Measurements from ENCODE around the gene RHBDD3. TPM values are rescaled to one million over a fixed set of nuclear protein-coding genes. Genes with fewer than 3 reads are reported as not detected.

RHBDD3 gene
- polyA plus RNA-seq (2012; ENCODE audit: missing spikeins), result 8.0 TPM

DNA sequence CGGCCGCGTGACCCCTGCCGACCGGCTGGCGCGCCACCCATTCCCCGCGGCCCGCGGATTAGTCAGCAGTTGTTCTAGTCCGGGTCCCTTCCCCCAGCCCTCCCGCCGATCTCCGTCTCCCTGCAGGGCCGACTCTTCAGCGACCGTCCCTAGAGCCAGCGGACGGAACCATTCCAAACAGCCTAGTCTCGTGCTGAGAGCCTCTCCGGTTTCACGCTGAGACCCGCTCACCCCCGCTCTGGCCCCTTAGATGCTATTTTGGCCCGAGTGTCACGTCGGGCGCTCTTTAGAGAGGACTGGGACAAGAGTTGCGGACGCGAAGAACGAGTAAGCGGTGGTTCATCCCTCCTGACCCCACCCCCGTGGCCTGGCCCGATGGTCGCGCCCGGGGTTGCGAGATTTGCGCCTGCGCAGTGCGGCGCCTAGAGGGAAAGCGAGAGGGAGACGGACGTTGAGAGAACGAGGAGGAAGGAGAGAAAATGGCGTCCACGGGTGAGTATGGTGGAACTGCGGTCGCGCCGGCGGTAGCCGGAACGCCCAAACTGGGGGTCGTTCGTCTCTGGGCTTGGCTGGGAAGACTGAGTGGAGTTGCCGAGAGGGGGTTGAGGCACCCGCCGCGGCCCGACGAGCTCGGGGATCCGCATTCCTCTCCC, at the start of gene RHBDD3, which contains the start of gene EWSR1:
Gene RHBDD3, minus strand, starts transcription at position 124 of the 653 bp plus-strand sequence. CDS start 2,355 bp downstream, outside the sequence.
Gene EWSR1, plus strand, starts transcription at position 411 of the 653 bp plus-strand sequence. Its CDS starts 69 bp downstream, at position 480.
- DNase-seq (ENCODE audit: insufficient read length) (peak; percentile 88), FAIRE-seq (peak; percentile 97)
- TF ChIP-seq POLR2AphosphoS5 (IDR thresholded peaks at IDR 0.05; ENCODE audit: low read depth, low read length), result peak; percentile 94
- TF ChIP-seq POLR2A (IDR thresholded peaks at IDR 0.05; ENCODE audit: low read depth, low read length), result peak; percentile 92
- TF ChIP-seq TAF1 (IDR thresholded peaks at IDR 0.05; ENCODE audit: borderline replicate concordance, low read depth, low read length), result peak; percentile 95

DNA sequence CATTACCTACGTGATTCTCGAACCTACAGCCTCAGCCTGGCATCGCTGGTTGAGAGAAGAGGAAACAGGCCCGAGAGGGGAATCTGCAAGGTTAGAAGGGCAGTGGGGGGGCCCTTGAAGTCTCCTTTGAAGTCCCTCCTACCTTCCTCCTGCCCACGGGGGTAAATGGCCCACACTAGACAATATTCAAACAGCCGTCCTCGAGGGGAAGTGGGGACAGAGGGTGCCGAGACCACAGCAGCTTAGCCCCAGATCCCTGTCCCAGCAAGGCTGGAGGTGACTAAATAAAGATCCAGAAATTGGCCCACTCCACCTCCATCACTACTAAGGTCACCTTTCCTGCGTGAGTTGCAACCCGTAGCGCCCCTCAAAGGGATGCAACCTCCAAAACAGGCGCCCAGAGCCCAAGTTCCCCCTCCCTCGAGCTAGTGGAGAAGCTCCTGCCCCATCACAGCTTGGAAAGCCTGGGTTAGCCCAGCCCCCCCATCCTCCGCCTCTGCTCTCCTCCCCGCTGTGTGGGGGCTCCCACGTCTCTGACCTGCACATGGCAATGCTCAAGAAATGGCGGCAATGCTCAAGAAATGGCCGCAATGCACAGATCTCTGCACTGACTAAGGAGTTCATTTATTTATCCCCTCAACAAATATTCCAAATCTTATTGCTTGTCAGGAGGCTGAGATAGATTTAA, 48.5 kb upstream of the RHBDD3 start:
- TF ChIP-seq POLR2A (IDR thresholded peaks at IDR 0.05; ENCODE audit: low read depth, low read length) (no peak), TAF1 (IDR thresholded peaks at IDR 0.05; ENCODE audit: borderline replicate concordance, low read depth, low read length) (no peak), POLR2AphosphoS5 (IDR thresholded peaks at IDR 0.05; ENCODE audit: low read depth, low read length) (no peak)
- FAIRE-seq, result no peak
- no peak for DNase-seq (ENCODE audit: insufficient read length)

DNA sequence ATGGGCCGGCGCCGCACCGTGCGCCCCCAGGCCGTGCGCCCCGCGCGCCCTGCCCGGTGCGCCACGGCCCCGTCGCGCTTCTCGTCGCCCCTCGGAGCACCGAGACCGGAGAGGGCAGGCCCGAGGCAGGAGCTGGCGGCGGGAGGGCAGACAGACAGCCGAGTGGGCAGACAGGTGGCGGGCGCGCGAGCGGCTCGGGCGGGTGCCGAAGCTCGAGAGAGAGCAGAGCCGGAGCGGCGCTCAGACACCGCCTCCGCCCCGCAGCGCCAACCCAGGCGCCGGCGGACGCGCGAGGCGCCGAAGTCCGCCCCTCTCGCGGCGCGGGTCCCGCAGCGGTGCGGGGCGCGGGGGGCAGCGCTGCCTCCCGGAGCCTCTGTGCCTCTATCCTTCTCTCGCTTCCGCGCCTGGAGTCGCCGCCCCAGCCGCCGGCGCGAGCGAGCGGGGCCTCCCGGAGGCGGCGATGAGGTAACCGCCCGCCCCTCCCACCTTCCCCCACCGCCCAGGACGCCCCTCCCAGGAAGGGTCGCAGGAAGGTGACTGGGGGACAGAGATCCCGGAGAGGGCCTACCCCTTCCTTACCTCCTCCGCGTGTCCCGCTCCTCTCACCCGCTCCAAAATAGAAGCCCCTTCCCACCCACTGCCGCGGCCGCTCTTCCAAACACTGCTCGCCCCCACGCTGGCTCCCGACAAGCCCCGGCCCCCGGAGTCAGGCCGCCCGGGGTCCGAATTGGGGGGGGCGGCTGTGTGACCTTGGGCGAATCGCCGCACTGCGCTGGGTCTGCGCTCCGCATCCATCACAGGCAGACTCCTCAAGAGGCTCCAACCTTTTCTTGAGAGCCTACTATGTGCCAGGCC, 47.7 kb upstream of the RHBDD3 start, which contains the start of gene RASL10A:
Gene RASL10A, minus strand, starts transcription at position 412 of the 855 bp plus-strand sequence. CDS start 451 bp downstream, outside the sequence.
- TF ChIP-seq POLR2AphosphoS5 (IDR thresholded peaks at IDR 0.05; ENCODE audit: low read depth, low read length) (no peak), TAF1 (IDR thresholded peaks at IDR 0.05; ENCODE audit: borderline replicate concordance, low read depth, low read length) (no peak), POLR2A (IDR thresholded peaks at IDR 0.05; ENCODE audit: low read depth, low read length) (no peak)
- no peak for FAIRE-seq
- peak; percentile 50 for DNase-seq (ENCODE audit: insufficient read length)

DNA sequence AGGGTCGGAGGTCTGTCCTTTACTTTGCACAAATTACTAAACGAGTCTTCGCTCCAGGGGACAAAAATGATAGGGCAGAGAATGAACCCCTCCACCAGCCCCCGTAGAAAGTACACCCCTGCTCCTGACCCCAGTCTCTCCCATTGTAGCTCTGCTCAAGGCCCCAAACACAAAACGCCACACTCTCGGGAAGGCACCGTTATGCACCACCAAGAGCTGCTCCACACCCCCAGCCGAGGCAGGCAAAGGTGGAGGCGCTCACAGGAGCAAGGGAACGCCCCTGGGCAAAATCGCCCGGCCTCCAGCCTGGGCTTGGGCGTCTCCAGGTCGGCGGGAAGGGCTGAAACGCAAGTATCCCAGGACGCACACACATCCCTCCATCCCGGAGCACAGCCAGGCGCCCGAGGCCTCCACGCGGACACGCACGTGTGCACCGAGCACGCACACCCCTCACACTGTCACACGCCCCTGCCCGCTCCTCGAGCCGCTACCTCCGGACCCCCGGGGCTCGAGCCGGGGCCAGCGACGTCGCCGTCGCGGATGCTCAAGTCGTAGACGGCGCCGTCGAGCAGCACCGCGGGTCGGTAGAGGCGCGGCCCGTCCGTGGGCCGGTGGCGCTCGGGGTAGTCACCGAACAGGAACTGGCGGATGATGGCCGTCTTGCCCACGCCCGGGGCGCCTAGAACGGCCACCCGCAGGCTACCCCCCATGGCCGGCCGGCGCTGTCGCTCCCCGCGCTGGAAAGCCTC, 46.9 kb upstream of the RHBDD3 start:
- FAIRE-seq (no peak), DNase-seq (ENCODE audit: insufficient read length) (peak; percentile 39)
- TF ChIP-seq TAF1 (IDR thresholded peaks at IDR 0.05; ENCODE audit: borderline replicate concordance, low read depth, low read length), result no peak
- TF ChIP-seq POLR2AphosphoS5 (IDR thresholded peaks at IDR 0.05; ENCODE audit: low read depth, low read length), result no peak
- no peak for TF ChIP-seq POLR2A (IDR thresholded peaks at IDR 0.05; ENCODE audit: low read depth, low read length)

DNA sequence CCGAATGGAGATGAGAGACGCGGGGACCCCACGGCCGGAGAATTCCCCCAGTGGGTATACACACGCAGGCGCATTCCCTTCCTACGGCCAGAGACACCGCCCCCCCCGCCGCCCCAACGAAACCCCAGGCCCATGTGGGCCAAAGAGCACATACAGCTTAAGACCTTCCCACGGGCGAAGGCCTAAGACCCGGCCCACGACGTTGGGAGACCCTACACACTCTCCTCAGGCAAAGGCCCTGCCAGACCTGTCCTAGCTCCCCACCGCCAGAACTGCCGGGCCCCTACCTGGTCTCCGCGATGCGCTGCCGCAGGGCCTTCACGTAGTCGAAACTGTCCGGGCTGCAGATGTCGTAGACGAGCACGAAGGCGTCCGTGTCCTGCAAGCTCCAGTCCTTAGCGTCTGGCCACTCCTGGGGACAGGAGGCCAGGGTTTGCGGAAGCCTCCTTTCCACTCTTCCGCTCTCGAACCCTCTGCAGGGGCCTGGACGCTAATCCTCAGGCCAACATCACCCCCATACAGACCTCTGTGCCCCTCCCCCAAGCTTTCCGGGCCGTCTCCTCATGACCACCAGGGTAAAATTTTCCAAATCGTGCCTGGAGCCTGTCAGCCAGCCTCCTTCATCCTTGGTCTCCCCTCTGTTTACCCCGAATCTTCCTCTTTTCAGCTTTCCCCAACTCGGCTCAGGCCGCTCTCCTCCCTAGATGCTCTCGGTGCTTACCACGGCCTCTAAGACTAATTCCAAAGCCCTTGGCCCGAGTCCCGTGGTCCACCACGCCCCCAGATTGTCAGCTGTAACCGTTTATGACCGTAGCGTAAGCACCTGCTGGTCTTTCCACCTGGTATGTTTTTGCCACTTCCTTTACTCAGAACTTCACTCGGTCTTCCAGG, 46.0 kb upstream of the RHBDD3 start:
- no peak for TF ChIP-seq POLR2AphosphoS5 (IDR thresholded peaks at IDR 0.05; ENCODE audit: low read depth, low read length)
- TF ChIP-seq POLR2A (IDR thresholded peaks at IDR 0.05; ENCODE audit: low read depth, low read length), result no peak
- no peak for TF ChIP-seq TAF1 (IDR thresholded peaks at IDR 0.05; ENCODE audit: borderline replicate concordance, low read depth, low read length)
- DNase-seq (ENCODE audit: insufficient read length) (peak; percentile 27), FAIRE-seq (no peak)

DNA sequence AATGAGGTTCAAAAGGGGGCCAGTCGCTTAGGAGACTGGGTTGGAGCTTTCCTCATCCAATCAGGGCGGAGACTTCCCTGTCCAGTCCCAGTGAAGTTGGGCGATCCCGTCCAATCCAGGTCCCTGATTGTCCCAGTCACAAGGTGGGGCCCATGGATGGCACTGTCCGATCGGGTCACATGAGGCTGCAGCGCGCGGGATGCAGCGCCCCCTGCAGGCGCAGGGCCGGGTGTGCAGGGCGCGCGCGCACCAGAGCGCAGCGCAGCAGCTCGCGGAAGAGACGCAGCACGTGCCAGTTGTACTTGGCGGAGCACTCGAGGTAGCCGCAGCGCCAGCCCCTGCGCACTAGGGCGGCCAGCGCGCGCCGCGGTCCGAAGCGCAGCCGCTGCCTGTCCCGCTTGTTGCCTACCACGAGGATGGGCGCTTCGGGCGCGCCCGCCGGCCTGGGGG, 45.4 kb upstream of the RHBDD3 start:
- no peak for TF ChIP-seq POLR2A (IDR thresholded peaks at IDR 0.05; ENCODE audit: low read depth, low read length)
- DNase-seq (ENCODE audit: insufficient read length) (peak; percentile 23), FAIRE-seq (no peak)

DNA sequence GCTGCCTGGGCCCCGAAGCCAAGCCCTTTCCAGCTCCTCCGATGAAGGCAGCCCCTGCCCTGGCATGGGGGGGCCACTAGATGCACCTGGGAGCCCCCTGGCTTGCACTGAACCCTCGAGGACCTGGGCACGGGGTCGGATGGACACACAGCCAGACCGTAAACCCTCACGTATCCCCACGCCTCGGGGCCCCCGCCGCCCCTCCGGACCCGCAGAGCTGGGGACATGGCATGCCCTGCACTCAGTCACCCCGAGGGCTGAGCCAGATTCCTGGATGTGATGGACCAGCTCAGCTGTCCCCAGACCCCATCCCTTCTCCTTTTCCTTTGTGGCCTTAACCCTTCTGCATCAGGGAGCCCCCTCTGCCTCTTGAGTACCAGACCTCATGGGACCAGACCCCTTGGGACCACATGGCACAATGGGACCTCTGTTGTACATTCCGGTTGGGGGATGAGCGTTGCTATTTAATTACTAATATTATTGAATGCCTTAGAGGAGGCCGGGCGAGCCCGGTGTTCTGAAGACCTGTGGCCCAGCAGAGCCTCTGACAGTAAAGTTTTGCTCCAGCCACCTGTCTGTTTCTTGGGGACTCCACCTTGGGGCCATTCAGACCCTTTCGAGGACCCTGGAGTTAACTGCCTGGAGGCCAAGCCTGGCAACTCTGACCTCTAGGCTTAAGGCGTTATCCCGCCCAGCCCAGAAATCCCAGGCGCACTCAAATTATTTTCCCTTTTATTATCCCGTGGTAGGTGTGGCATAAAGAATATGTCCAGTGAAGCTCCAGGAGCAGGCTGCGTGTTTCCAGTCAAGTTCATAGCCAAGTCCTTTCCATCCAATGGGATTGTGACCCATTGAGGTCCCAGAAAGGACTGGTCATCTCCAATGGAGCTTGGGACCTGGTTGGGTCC, 44.7 kb upstream of the RHBDD3 start:
- FAIRE-seq (no peak), DNase-seq (ENCODE audit: insufficient read length) (peak; percentile 19)
- TF ChIP-seq POLR2AphosphoS5 (IDR thresholded peaks at IDR 0.05; ENCODE audit: low read depth, low read length) (no peak), POLR2A (IDR thresholded peaks at IDR 0.05; ENCODE audit: low read depth, low read length) (no peak)

DNA sequence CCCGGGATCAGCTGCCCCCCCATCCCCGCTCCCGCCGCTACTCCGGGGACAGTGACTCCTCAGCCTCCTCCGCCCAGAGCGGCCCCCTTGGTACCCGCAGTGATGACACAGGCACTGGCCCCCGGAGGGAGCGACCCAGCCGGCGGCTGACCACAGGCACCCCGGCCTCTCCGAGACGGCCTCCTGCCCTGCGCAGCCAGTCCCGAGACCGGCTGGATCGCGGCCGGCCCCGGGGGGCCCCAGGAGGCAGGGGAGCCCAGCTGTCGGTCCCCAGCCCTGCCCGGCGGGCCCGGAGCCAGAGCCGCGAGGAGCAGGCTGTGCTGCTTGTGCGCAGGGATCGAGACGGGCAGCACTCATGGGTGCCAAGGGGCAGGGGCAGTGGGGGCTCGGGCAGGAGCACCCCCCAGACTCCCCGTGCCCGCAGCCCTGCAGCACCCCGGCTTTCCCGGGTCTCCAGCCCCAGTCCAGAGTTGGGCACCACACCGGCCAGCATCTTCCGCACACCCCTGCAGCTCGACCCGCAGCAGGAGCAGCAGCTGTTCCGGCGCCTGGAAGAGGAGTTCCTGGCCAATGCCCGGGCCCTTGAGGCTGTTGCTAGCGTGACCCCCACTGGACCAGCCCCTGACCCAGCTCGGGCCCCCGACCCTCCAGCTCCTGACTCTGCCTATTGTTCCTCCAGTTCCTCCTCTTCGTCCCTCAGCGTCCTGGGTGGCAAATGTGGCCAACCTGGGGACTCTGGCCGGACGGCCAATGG, 43.9 kb upstream of the RHBDD3 start:
- FAIRE-seq (no peak), DNase-seq (ENCODE audit: insufficient read length) (peak; percentile 18)
- TF ChIP-seq POLR2AphosphoS5 (IDR thresholded peaks at IDR 0.05; ENCODE audit: low read depth, low read length), result no peak
- no peak for TF ChIP-seq TAF1 (IDR thresholded peaks at IDR 0.05; ENCODE audit: borderline replicate concordance, low read depth, low read length)
